H1 (cell line): ENCODE results near the gene MAP3K14. TPM values are rescaled to one million over a fixed set of nuclear protein-coding genes. Genes with fewer than 3 reads are reported as not detected.

Experiments used
- CTCF ChIA-PET: fragments of 300-600 bp; sonication (Branson Sonifier 250); formaldehyde crosslinking; loops from one replicate; lab custom pipeline; 2021; ENCODE audit not compliant: partially characterized antibody; lab: Charles Lee
- POLR2A ChIA-PET: fragments of 300-600 bp; sonication (Branson Sonifier 250); formaldehyde crosslinking; loops from one replicate; lab custom pipeline; 2021; ENCODE audit warnings: inconsistent platforms; ENCODE audit not compliant: partially characterized antibody; lab: Charles Lee
- DNase-seq, 2 experiments: peaks; one replicate each; pipeline versions ENCODE4 v3.0.0 to v3.0.0-alpha.2; 2010 to 2022; ENCODE audit warnings: low spot score in 2 of 2, low read depth in 1 of 2, mixed read lengths in 1 of 2
- FAIRE-seq: peaks from 2 replicates; lab custom pipeline; 2011; peaks lifted over from hg19 to GRCh38; lab: Jason Lieb, UNC
- H2AFZ ChIP-seq: 2 replicates; pipeline ENCODE4 v1.8.1; 2012; ENCODE audit warnings: low read length, inconsistent platforms
- H2AK5ac ChIP-seq: 2 replicates; pipeline ENCODE4 v1.6.1; 2013; ENCODE audit warnings: low read depth, low read length
- H2BK120ac ChIP-seq: replicated peaks from 2 replicates; pipeline ENCODE3; 2013; ENCODE audit warnings: low read depth, low read length, inconsistent platforms
- H2BK12ac ChIP-seq: 2 replicates; pipeline ENCODE4 v1.6.1; 2013; ENCODE audit warnings: low read depth, low read length
- H2BK15ac ChIP-seq: 2 replicates; pipeline ENCODE4 v1.6.1; 2013; ENCODE audit warnings: low read length
- H2BK20ac ChIP-seq: 2 replicates; pipeline ENCODE4 v1.6.1; 2013; ENCODE audit warnings: low read length
- H2BK5ac ChIP-seq: 2 replicates; pipeline ENCODE4 v1.6.1; 2013; ENCODE audit warnings: low read depth, low read length
- H3K14ac ChIP-seq: 2 replicates; pipeline ENCODE4 v1.6.1; 2013; ENCODE audit warnings: inconsistent platforms; ENCODE audit not compliant: insufficient read length
- H3K18ac ChIP-seq: 2 replicates; pipeline ENCODE4 v1.6.1; 2013; ENCODE audit warnings: low read length; ENCODE audit errors: extremely low read depth
- H3K23ac ChIP-seq: 2 replicates; pipeline ENCODE4 v1.6.1; 2013; ENCODE audit warnings: inconsistent platforms; ENCODE audit not compliant: insufficient read length
- H3K23me2 ChIP-seq: 2 replicates; pipeline ENCODE4 v1.6.1; 2013; ENCODE audit warnings: low read depth, low read length
- H3K27ac ChIP-seq: 2 replicates; pipeline ENCODE4 v1.6.1; 2011; ENCODE audit warnings: low read depth, low read length, inconsistent platforms
- H3K27me3 ChIP-seq, 4 experiments: replicated peaks in 1 of 4; 1 replicate in 1 of 4; 2 replicates in 3 of 4; pipeline versions ENCODE4 v1.6.1 to v1.8.1; 2011 to 2013; ENCODE audit warnings: low read length in 3 of 4, mild to moderate bottlenecking in 3 of 4, inconsistent platforms in 2 of 4, mixed read lengths in 2 of 4, moderate library complexity in 1 of 4; ENCODE audit not compliant: control insufficient read depth in 3 of 4, insufficient read depth in 3 of 4; ENCODE audit errors: extremely low read depth in 1 of 4
- H3K36me3 ChIP-seq, 4 experiments: 2 replicates each; pipeline versions ENCODE4 v1.6.1 to v1.8.1; 2011 to 2013; ENCODE audit warnings: mild to moderate bottlenecking in 4 of 4, low read length in 3 of 4, moderate library complexity in 2 of 4, control low read depth in 1 of 4, inconsistent platforms in 1 of 4; ENCODE audit not compliant: insufficient read depth in 4 of 4, control insufficient read depth in 2 of 4
- H3K4ac ChIP-seq: replicated peaks from 2 replicates; pipeline ENCODE3; 2013; ENCODE audit warnings: low read length, low read depth, mixed read lengths, inconsistent platforms; ENCODE audit not compliant: insufficient read length
- H3K4me1 ChIP-seq, 4 experiments: replicated peaks in 1 of 4; 1 replicate in 1 of 4; 2 replicates in 3 of 4; pipeline versions ENCODE4 v1.6.1 to v1.8.1; 2011 to 2013; ENCODE audit warnings: low read length in 3 of 4, inconsistent platforms in 2 of 4, mixed read lengths in 1 of 4; ENCODE audit not compliant: insufficient read depth in 4 of 4, control insufficient read depth in 3 of 4
- H3K4me2 ChIP-seq, 2 experiments: 2 replicates each; pipeline versions ENCODE4 v1.6.1 to v1.8.1; 2011 to 2013; ENCODE audit warnings: low read depth in 2 of 2, low read length in 2 of 2, control low read depth in 1 of 2, inconsistent platforms in 1 of 2, mild to moderate bottlenecking in 1 of 2; ENCODE audit not compliant: insufficient read depth in 1 of 2
- H3K4me3 ChIP-seq, 4 experiments: fragments of 200-600, 300-600 bp in 1 of 4; sonication (generic), shearing (Covaris generic), sonication (Bioruptor Twin) in 1 of 4; 2 replicates each; pipeline versions ENCODE4 v1.5.1 to v1.8.1; 2011 to 2016; ENCODE audit warnings: low read length in 4 of 4, low read depth in 3 of 4, control low read depth in 2 of 4, inconsistent platforms in 2 of 4, mild to moderate bottlenecking in 2 of 4, mixed read lengths in 1 of 4, moderate library complexity in 1 of 4; ENCODE audit not compliant: insufficient read depth in 2 of 4; ENCODE audit errors: extremely low read depth in 1 of 4
- H3K56ac ChIP-seq: replicated peaks from 2 replicates; pipeline ENCODE3; 2013; ENCODE audit warnings: low read depth, mild to moderate bottlenecking, mixed read lengths, low read length, inconsistent platforms; ENCODE audit not compliant: insufficient read length
- H3K79me1 ChIP-seq: 2 replicates; pipeline ENCODE4 v1.6.1; 2013; ENCODE audit warnings: low read depth, low read length, control low read depth
- H3K79me2 ChIP-seq, 2 experiments: 2 replicates each; pipeline versions ENCODE4 v1.6.1 to v1.8.1; 2012 to 2013; ENCODE audit warnings: low read length in 2 of 2, mild to moderate bottlenecking in 2 of 2, inconsistent platforms in 1 of 2; ENCODE audit not compliant: insufficient read depth in 2 of 2, control insufficient read depth in 1 of 2
- H3K9ac ChIP-seq, 4 experiments: replicated peaks in 1 of 4; 1 replicate in 1 of 4; 2 replicates in 3 of 4; pipeline versions ENCODE4 v1.6.1 to v1.8.1; 2011 to 2013; ENCODE audit warnings: low read depth in 3 of 4, low read length in 3 of 4, control low read depth in 2 of 4, mild to moderate bottlenecking in 2 of 4, moderate library complexity in 2 of 4, inconsistent platforms in 1 of 4; ENCODE audit errors: extremely low read depth in 1 of 4
- H3K9me3 ChIP-seq, 2 experiments: 2 replicates each; pipeline versions ENCODE4 v1.6.1 to v1.8.1; 2012 to 2013; ENCODE audit warnings: mild to moderate bottlenecking in 2 of 2, moderate library complexity in 2 of 2, control low read depth in 1 of 2, inconsistent platforms in 1 of 2, low read depth in 1 of 2, low read length in 1 of 2, mixed read lengths in 1 of 2; ENCODE audit not compliant: insufficient read depth in 2 of 2
- H4K20me1 ChIP-seq, 2 experiments: replicated peaks in 1 of 2; 2 replicates each; pipeline versions ENCODE3 to v1.8.1; 2011 to 2013; ENCODE audit warnings: inconsistent platforms in 2 of 2, low read length in 2 of 2, mild to moderate bottlenecking in 1 of 2; ENCODE audit not compliant: insufficient read depth in 2 of 2, control insufficient read depth in 1 of 2
- H4K5ac ChIP-seq: 2 replicates; pipeline ENCODE4 v1.6.1; 2013; ENCODE audit warnings: low read length, low read depth, mixed read lengths, inconsistent platforms; ENCODE audit not compliant: insufficient read length
- H4K8ac ChIP-seq: 2 replicates; pipeline ENCODE4 v1.8.0; 2013; ENCODE audit warnings: mild to moderate bottlenecking, moderate library complexity, low read length, inconsistent platforms; ENCODE audit not compliant: insufficient read depth; ENCODE audit errors: extremely low read depth
- H4K91ac ChIP-seq: replicated peaks from 2 replicates; pipeline ENCODE3; 2013; ENCODE audit warnings: low read length, mixed read lengths, inconsistent platforms; ENCODE audit not compliant: insufficient read length
- CHD2 ChIP-seq: IDR thresholded peaks from 2 replicates; pipeline ENCODE4 v1.6.1; 2012; ENCODE audit warnings: low read length, improper control_type of control experiment
- CREB1 ChIP-seq: IDR thresholded peaks from 2 replicates; pipeline ENCODE4 v1.6.1; 2012; ENCODE audit warnings: inconsistent platforms
- E2F6 ChIP-seq: IDR thresholded peaks from 2 replicates; pipeline ENCODE4 v1.6.1; 2012; ENCODE audit warnings: inconsistent platforms
- HDAC2 ChIP-seq, 2 experiments: fragments of 300-600 bp in 1 of 2; sonication (generic) in 1 of 2; IDR thresholded peaks; 2 replicates each; pipeline ENCODE4 v1.6.1; 2011 to 2012; ENCODE audit warnings: low read depth in 2 of 2, low read length in 2 of 2, mild to moderate bottlenecking in 2 of 2, moderate library complexity in 2 of 2, borderline replicate concordance in 1 of 2, inconsistent platforms in 1 of 2
- KDM5A ChIP-seq: fragments of 200-600 bp; IDR thresholded peaks from 2 replicates; pipeline ENCODE4 v1.7.1; 2012; ENCODE audit warnings: mild to moderate bottlenecking, low read length, inconsistent platforms, mixed read lengths
- NRF1 ChIP-seq: IDR thresholded peaks from 2 replicates; pipeline ENCODE4 v1.6.1; 2011; ENCODE audit warnings: mild to moderate bottlenecking, low read depth, low read length, improper control_type of control experiment
- SAP30 ChIP-seq: fragments of 300-600 bp; sonication (generic); IDR thresholded peaks from 2 replicates; pipeline ENCODE4 v1.7.1; 2012; ENCODE audit warnings: low read length, moderate library complexity, mild to moderate bottlenecking, inconsistent platforms; ENCODE audit not compliant: insufficient read depth, insufficient replicate concordance
- SRF ChIP-seq: IDR thresholded peaks from 2 replicates; pipeline ENCODE4 v1.6.1; 2011; ENCODE audit warnings: mild to moderate bottlenecking, low read depth, low read length, moderate library complexity
- TAF1 ChIP-seq: IDR thresholded peaks from 2 replicates; pipeline ENCODE4 v1.6.1; 2011; ENCODE audit warnings: mild to moderate bottlenecking, low read depth, low read length
- TBP ChIP-seq: IDR thresholded peaks from 2 replicates; pipeline ENCODE4 v1.6.1; 2011; ENCODE audit warnings: low read depth, low read length, improper control_type of control experiment
- WGBS, 2 experiments: shearing (Covaris generic) in 1 of 2; methylation state at CpG; one replicate each; pipeline versions ENCODE4 v1.1.6 to v1.1.7; 2013 to 2015; ENCODE audit warnings: low lambda C conversion rate in 2 of 2, mixed read lengths in 2 of 2, inconsistent platforms in 1 of 2, low coverage in 1 of 2, missing lambda C conversion rate in 1 of 2; ENCODE audit not compliant: insufficient replicate concordance in 2 of 2, insufficient coverage in 1 of 2, insufficient read length in 1 of 2; ENCODE audit errors: extremely low coverage in 1 of 2, missing lambda C conversion rate in 1 of 2; 5-methylcytosine and 5-hydroxymethylcytosine counted together
- polyA plus RNA-seq, 7 experiments: library from polyadenylated mRNA; depleted of rRNA in 3 of 7; stranded (reverse) in 5 of 7; unstranded in 2 of 7; fragments of >200 nt in 5 of 7; fragments of 200-250 nt in 2 of 7; gene quantifications; 1 replicate in 5 of 7; 2 replicates in 1 of 7; 4 replicates in 1 of 7; pipeline versions ENCODE4 v1.2.1 to v1.2.3, GENCODE V29; 2011 to 2013; ENCODE audit warnings: missing spikeins in 2 of 7, mixed read lengths in 2 of 7
- total RNA-seq: library from RNA; stranded (reverse); fragmentation: NEBNext Ultra II Directional; extraction: Animal tissue kit (Norgen Biotek cat#: 25700); gene quantifications from 2 replicates; pipeline ENCODE4 v1.2.1, GENCODE V29; 2021

The MAP3K14 gene
- total and polyA plus RNA-seq, 2 of the 8 experiments (the other 6 are each of a cell fraction or from before 2014, with no cell fraction given), result 5.2 to 6.1 TPM

GRCh38 chr17:45317111-45317928 is 500 bp upstream of the MAP3K14 start:
- no peak overlapping the region for H4K5ac ChIP-seq
- H2AK5ac ChIP-seq, result no peak overlapping the region
- 0 out of 2 replicates have a peak overlapping the region, but pooled peaks have one; percentile 69 for H2BK5ac ChIP-seq
- peak overlapping the region; percentile 49 to 84 (median 76) for H3K4me3 ChIP-seq
- H3K9me3 ChIP-seq, result no peaks in the 10 kb centered on the region
- no peak overlapping the region for H3K56ac ChIP-seq
- H3K4ac ChIP-seq, result peak overlapping the region; percentile 12
- peaks cover 0 to 3% of the 10 kb centered on the region in 2 experiments for H4K20me1 ChIP-seq
- H3K4me1 ChIP-seq, result peaks cover 0 to 5% (median 3%) of the 10 kb centered on the region in 4 experiments; a peak in 6 of 7 replicates
- WGBS, 2 experiments, result 2% methylated on average over 44 of the region's 54 CpGs; no CpG with 5 or more reads in 1 of the 2 experiments
- no peak overlapping the region for H2BK12ac ChIP-seq
- H2BK15ac ChIP-seq, result no peak overlapping the region
- H3K14ac ChIP-seq, result no peak overlapping the region
- H3K27ac ChIP-seq, result no peak overlapping the region; the same call in 1 of the 2 replicates
- no peak overlapping the region for H2BK120ac ChIP-seq
- H3K36me3 ChIP-seq, result no peaks in the 10 kb centered on the region
- CTCF ChIA-PET, result interaction anchor here (0.8 to 7.4 kb wide), 14 partner anchors 9 to 86 kb away, joined by 3 to 47 read pairs (median 5); no protein-coding TSS in a partner anchor
- FAIRE-seq (peak; percentile 28), DNase-seq (peak; percentile 99)
- H2AFZ ChIP-seq, result peak overlapping the region; percentile 78
- H4K8ac ChIP-seq, result no peak overlapping the region
- H2BK20ac ChIP-seq, result no peak overlapping the region
- peaks cover 7% of the 10 kb centered on the region; the same call in 1 of the 2 replicates for H3K23me2 ChIP-seq
- H4K91ac ChIP-seq, result no peak overlapping the region
- no peak overlapping the region for H3K23ac ChIP-seq
- peaks cover 0 to 37% of the 10 kb centered on the region in 2 experiments; a peak in 2 of 4 replicates for H3K79me2 ChIP-seq
- POLR2A ChIA-PET, result interaction anchor here (0.6 to 2.7 kb wide), 18 partner anchors 9 to 168 kb away, joined by 3 to 15 read pairs (median 4); partner anchors contain the start of gene HEXIM1
- peak overlapping the region; percentile 84 to 96 for H3K4me2 ChIP-seq
- H3K27me3 ChIP-seq, result peaks cover 0 to 2% (median 0%) of the 10 kb centered on the region in 4 experiments; a peak in 3 of 7 replicates
- peaks cover 7% of the 10 kb centered on the region; the same call in 1 of the 2 replicates for H3K79me1 ChIP-seq
- peak overlapping the region; percentile 39; the same call in 1 of the 2 replicates for H3K18ac ChIP-seq
- peak overlapping the region in 3 of 4 experiments; percentile 47 to 59 (median 50); a peak in 5 of 7 replicates for H3K9ac ChIP-seq
- peak; percentile 100 for TF ChIP-seq SRF
- peak; percentile 52 for TF ChIP-seq TBP
- peak; percentile 81 for TF ChIP-seq NRF1
- TF ChIP-seq SAP30, result peak; percentile 97
- TF ChIP-seq TAF1, result 0 out of 2 replicates have a peak, but pooled peaks have one; percentile 37
- TF ChIP-seq KDM5A, result no peak
- peak in 1 of 2 experiments; percentile 60; a peak in 2 of 4 replicates for TF ChIP-seq HDAC2 (IDR thresholded peaks at IDR 0.05; ENCODE audit: borderline replicate concordance in 1 of 2, low read depth in 2 of 2, low read length in 2 of 2)
- peak; percentile 53; the same call in 1 of the 2 replicates for TF ChIP-seq E2F6
- 0 out of 2 replicates have a peak, but pooled peaks have one; percentile 41 for TF ChIP-seq CREB1
- TF ChIP-seq CHD2, result peak; percentile 78
